ENCODE results near the gene SGF29. TPM values are rescaled to one million over a fixed set of nuclear protein-coding genes. Genes with fewer than 3 reads are reported as not detected.

SGF29 gene
- total and polyA plus RNA-seq, 9 donors = 28.5 to 59.8 (median 42.5) TPM

DNA sequence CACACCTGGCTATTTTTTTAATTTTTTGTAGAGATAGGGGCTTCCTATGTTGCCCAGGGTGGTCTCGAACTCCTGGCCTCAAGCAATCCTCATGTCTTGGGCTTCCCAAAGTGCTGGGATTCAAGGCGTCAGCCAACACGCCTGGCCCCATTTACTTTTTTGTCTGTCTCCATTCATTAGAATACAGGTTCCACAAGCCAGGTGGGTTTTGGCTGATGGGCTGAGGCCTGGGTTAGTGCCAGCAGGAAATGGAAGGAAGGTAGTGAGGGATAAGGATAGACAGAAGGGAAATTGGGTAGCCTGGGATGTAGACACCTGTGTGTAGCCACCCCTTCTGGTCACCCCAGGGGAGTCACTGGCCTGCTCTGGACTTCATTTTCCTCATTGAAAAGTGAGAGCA is 42.7 kb upstream of the SGF29 start:
- WGBS, 3 donors = 86 to 93% (median 88%) methylated on average over 3 of the region's 3 CpGs
- intact Hi-C loops (cut with DNase I) = no loop called here
- Histone ChIP-seq H3K4me1 (ENCODE audit: insufficient read depth) (peaks cover 2% of the 10 kb centered on the region), H3K4me3 (no peak overlapping the region), H3K27me3 (no peaks in the 10 kb centered on the region), H3K9me3 (no peaks in the 10 kb centered on the region), H3K36me3 (no peaks in the 10 kb centered on the region), H3K27ac (no peak overlapping the region)
- no peak for DNase-seq
- TF ChIP-seq EP300 (IDR thresholded peaks at IDR 0.05) (no peak), POLR2A (IDR thresholded peaks at IDR 0.05) (no peak), CTCF (IDR thresholded peaks at IDR 0.05) (no peak)

- intact Hi-C loops (cut with DNase I) = no loop called here
Measured at GRCh38 chr16:28511801-28512789, 41.6 kb upstream of the SGF29 start.

DNA sequence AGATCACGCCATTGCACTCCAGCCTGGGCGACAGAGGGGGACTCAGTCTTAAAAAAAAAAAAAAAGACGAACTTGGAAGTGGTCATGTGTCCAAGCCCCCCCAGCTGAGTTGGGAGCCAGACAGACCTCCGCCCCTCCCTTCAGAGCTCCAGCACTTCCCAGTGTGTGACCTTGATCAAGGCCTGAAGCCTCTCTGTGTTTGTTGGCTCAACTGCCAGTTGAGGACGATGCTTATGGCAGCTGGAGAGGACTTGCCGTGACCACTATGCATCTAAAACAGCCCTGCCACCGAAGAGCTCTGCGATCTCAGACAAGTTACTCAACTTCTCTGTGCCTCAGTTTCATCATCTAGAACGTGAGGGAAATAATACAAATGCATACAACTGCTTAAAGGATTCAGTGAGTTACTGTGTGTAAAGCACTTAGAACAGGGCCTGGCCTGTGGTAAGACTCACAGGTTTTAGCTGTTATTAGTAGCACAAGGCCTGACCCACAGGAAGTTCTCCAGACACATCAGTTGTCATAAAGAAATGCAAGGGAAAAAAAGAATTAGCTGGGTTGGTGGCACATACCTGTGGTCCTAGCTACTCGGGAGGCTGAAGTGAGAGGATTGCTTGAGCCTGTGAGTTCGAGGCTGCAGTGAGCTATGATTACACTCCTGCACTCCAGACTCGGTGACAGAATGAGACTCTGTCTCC is 40.1 kb upstream of the SGF29 start:
- Histone ChIP-seq H3K4me1 (ENCODE audit: insufficient read depth) (peaks cover 2% of the 10 kb centered on the region), H3K36me3 (no peaks in the 10 kb centered on the region), H3K27me3 (no peaks in the 10 kb centered on the region), H3K27ac (no peak overlapping the region), H3K4me3 (no peak overlapping the region), H3K9me3 (no peaks in the 10 kb centered on the region)
- intact Hi-C loops (cut with DNase I) = no loop called here
- WGBS, 3 donors = 53 to 67% (median 61%) methylated on average over 12 of the region's 12 CpGs
- no peak for DNase-seq
- TF ChIP-seq POLR2A (IDR thresholded peaks at IDR 0.05) (no peak), EP300 (IDR thresholded peaks at IDR 0.05) (no peak), CTCF (IDR thresholded peaks at IDR 0.05) (no peak)

More at GRCh38 chr16:28511801-28512789, 41.6 kb upstream of the SGF29 start:
- H3K4me1 ChIP-seq (ENCODE audit: insufficient read depth) = peaks cover 2% of the 10 kb centered on the region
- no peak overlapping the region for H3K4me3 ChIP-seq
- H3K9me3 ChIP-seq = no peaks in the 10 kb centered on the region
- TF ChIP-seq CTCF (IDR thresholded peaks at IDR 0.05) (no peak), EP300 (IDR thresholded peaks at IDR 0.05) (no peak), POLR2A (IDR thresholded peaks at IDR 0.05) (no peak)
- no peaks in the 10 kb centered on the region for H3K27me3 ChIP-seq
- no peaks in the 10 kb centered on the region for H3K36me3 ChIP-seq
- DNase-seq = no peak
- 75 to 81% (median 76%) methylated on average over 21 of the region's 21 CpGs for WGBS, 3 donors
- H3K27ac ChIP-seq = no peak overlapping the region

DNA sequence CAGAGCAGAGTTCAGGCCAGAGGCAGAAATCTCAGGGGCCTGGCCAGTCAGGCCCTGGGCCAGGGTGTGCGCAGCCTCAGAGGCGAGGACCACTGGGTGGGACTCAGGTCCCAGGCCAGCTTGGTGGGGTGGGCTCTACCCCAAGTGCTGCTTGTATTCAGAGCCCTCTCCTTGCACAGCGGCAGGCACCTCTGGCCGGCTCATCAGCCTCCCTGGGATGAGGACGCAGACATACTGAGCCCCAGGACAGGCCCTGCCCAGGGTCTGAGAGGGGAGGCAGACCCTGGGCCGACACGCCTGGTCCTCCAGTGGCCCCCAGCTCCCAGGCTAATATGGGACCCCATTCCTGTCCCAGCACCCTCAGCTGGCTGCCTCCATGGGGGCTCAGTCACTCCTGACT is 39.5 kb upstream of the SGF29 start:
- H3K4me3 ChIP-seq = no peak overlapping the region
- H3K4me1 ChIP-seq (ENCODE audit: insufficient read depth) = peaks cover 2% of the 10 kb centered on the region
- no peak for TF ChIP-seq CTCF (IDR thresholded peaks at IDR 0.05)
- TF ChIP-seq POLR2A (IDR thresholded peaks at IDR 0.05) = no peak
- no peak for TF ChIP-seq EP300 (IDR thresholded peaks at IDR 0.05)
- no peak for DNase-seq
- H3K36me3 ChIP-seq = no peaks in the 10 kb centered on the region
- H3K9me3 ChIP-seq = no peaks in the 10 kb centered on the region
- no peaks in the 10 kb centered on the region for H3K27me3 ChIP-seq
- no peak overlapping the region for H3K27ac ChIP-seq
- WGBS, 3 donors = 91 to 93% (median 92%) methylated on average over 7 of the region's 7 CpGs
- intact Hi-C loops (cut with DNase I) = no loop called here

All from ovary (tissue), 9 donors.